GM19351 (cell line): ENCODE measurements around the gene BRPF3.

Experiments
- ATAC-seq: cut with Tn5 transposase; IDR thresholded peaks from one replicate; pipeline ENCODE4 v1.9.1; 2021; ENCODE audit warnings: mild to moderate bottlenecking, moderate library complexity; ENCODE audit not compliant: unreplicated experiment

BRPF3 gene

GRCh38 chr6:36196113-36196879, at the start of gene BRPF3:
BRPF3 (plus strand) TSS chr6:36196744; CDS start chr6:36200323, 3,579 bp downstream.
- ATAC-seq: peak; percentile 62

DNA sequence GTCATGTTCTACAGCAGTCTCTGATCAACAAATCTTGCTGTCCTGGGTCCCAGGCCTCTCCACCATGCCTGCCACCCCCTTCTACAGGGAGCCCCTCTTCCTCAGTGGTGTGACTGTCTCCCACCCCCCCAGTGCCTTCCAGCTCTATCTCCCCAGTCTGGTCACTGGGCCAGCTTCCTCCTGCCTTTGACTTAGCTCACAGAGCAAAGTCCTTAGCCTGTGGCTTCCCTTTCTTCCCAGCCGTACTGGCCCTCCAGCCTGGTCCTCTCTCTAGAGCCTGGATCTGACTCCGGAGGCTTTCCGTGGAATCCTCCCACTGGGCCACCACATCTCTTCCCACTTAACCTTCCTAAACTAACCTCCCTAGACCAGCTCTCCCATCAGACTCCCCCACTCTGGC, 49.2 kb upstream of the BRPF3 start:
- ATAC-seq: no peak

- ATAC-seq: no peak
Observed at GRCh38 chr6:36149476-36149875, 47.1 kb upstream of the BRPF3 start.

GRCh38 chr6:36150283-36150682, 46.3 kb upstream of the BRPF3 start:
- ATAC-seq: no peak

GRCh38 chr6:36154286-36154685, 42.3 kb upstream of the BRPF3 start:
- ATAC-seq: no peak

DNA sequence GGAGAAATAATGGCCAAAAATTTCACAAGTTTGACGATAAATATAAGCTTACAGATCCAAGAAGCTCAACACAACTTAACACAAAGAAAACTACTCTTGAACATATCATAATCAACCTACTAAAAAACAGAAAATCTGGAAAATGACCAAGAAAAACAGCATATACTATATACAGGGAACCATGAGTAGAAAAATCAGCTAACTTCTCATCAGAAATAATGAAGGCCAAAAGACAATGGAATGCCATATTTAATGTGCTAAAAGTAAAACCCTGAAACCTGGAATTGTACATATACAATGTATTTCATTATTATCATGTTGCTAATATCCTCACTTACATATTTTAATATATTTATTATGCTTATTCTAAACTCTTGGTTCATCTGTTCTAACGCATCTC, 40.9 kb upstream of the BRPF3 start:
- ATAC-seq: no peak

- ATAC-seq: no peak
Observed at GRCh38 chr6:36160147-36160760, 36.3 kb upstream of the BRPF3 start.

GRCh38 chr6:36169023-36170007, 27.2 kb upstream of the BRPF3 start:
- ATAC-seq: no peak

- ATAC-seq: no peak
Observed at GRCh38 chr6:36170704-36171103, 25.8 kb upstream of the BRPF3 start.

DNA sequence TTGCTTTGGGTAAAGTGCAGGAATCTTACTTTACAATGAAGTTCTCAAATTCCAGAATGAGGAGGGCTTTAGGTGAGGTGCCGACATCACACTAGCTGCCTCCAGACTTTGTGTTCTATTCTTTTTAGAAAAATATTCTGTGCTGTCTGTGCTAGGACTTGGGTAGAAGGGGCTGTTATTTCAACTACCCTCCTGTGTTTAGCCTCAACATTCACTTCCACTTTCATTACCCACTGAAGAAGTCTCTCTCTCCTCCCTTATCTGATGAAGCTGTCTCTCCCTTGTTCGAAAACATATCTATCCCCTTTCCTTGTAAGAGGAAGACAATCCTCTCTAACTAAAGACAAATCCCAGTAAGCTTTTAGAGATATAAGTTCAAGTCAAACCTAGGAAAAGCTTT, 25.0 kb upstream of the BRPF3 start:
- no peak for ATAC-seq

DNA sequence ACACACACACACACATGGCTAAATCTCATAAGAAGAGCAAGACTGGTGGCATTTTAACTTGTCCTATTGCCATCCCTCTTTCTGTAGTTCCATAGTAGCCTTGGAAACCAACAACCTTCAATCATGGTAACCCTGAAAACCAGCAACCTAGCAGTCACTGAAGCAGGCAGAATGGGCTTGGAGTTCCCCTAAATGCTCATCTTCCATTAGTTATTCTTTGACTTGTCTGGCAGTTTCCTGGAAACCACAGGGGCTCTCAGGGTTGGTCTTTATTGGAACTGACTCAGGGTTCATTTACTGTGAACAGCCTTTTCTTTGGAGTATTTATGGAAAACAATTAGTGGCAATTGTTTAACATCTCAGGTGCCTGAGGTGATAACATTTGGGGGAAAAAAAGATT, 19.4 kb upstream of the BRPF3 start:
- ATAC-seq: no peak

- ATAC-seq: no peak
Observed at GRCh38 chr6:36178544-36178943, 18.0 kb upstream of the BRPF3 start.

- no peak for ATAC-seq
Observed at GRCh38 chr6:36180126-36180525, 16.4 kb upstream of the BRPF3 start.

DNA sequence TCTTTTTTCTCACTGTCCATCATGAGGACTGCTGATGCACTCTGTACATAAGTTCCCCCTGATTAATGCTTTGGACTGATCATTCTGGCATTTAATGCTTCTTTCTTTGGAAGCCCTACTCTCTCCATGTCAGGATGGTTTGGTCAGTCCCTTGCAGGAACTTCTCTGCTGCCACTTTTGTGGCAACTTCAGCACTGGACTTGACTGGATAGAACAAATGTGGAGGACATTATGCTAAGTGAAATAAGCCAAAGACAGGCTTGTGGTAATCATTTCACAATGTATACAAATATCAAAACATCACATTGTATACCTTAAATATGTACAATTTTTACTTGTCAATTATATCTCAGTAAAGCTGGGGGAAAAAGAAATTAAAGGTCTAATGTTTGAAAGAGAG, 12.2 kb upstream of the BRPF3 start:
- ATAC-seq: no peak

DNA sequence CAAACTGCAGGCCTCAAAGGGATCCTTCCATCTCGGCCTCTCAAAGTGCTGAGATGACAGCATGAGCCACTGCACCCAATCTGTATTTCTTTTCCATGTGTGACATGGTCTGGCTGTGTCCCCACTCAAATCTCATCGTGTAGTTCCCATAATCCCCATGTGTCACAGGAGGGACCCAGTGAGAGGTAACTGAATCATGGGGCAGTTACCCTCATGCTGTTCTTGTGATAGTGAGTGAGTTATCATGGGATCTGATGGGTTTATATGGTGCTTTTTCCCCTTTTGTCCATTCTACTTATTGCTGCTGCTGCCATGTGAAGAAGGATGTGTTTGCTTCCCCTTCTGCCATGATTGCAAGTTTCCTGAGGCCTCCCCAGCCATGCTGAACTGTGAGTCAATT, 10.3 kb upstream of the BRPF3 start:
- no peak for ATAC-seq

DNA sequence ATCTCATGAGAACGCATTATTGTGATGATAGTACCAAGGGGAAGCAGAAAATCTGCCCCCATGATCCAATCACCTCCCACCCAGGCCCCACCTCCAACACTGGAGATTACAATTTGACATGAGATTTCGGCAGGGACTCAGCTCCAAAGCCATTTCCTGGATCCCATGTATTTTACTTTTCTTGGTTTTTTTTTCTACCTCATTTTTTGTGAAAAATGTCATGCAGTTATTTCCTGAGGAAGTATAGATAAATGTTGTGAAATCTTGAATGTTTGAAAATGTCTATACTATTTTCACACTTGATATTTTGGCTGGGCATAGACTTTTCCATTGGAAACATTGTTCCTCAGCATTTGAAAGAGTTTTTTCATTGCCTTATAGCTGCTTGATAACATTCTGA, 9.1 kb upstream of the BRPF3 start:
- ATAC-seq: no peak

- ATAC-seq: no peak
Observed at GRCh38 chr6:36195471-36196112, 952 bp upstream of the BRPF3 start.

- peak; percentile 96 for ATAC-seq
Observed at GRCh38 chr6:36196880-36197548, 470 bp downstream of the BRPF3 start.

GRCh38 chr6:36197739-36198221, 1.2 kb downstream of the BRPF3 start:
- ATAC-seq: no peak

DNA sequence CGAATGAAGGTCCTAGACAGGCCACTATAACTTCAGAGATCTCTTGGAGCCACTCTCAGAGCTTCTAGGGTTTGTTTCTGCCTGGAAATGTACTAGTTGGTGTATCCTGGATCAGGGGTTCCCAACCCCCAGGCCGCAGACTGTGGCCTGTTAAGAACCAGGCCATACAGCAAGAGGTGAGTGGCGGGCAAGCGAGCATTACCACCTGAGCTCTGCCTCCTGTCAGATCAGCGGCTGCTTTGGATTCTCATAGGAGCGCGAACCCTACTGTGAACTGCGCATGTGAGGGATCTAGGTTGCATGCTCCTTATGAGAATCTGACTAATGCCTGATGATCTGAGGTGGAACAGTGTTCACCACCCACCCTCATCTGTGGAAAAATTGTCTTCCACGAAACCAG, 2.4 kb downstream of the BRPF3 start:
- no peak for ATAC-seq
